HUES6 (cell line): ENCODE results near the gene CDX2.
"Not testable (repeated sequence)": the region's sequence is repeated elsewhere in the genome, so short reads cannot be mapped to it uniquely, and the experiment has no call there.

Source experiments
- H3K27ac ChIP-seq: 2 replicates; pipeline ENCODE4 v1.7.0; 2013; ENCODE audit warnings: low read depth, mild to moderate bottlenecking, low read length, inconsistent platforms
- H3K27me3 ChIP-seq: 2 replicates; pipeline ENCODE4 v1.6.1; 2013; ENCODE audit warnings: low read length; ENCODE audit not compliant: control insufficient read depth, insufficient read depth
- H3K36me3 ChIP-seq: 2 replicates; pipeline ENCODE4 v1.6.1; 2013; ENCODE audit warnings: low read length; ENCODE audit not compliant: control insufficient read depth, insufficient read depth
- H3K4me1 ChIP-seq: 2 replicates; pipeline ENCODE4 v1.6.1; 2013; ENCODE audit warnings: low read length; ENCODE audit not compliant: control insufficient read depth, insufficient read depth
- H3K4me3 ChIP-seq: 2 replicates; pipeline ENCODE4 v1.5.1; 2013; ENCODE audit warnings: low read depth, low read length
- H3K9ac ChIP-seq: one replicate; pipeline ENCODE4 v1.6.1; 2013; ENCODE audit warnings: mild to moderate bottlenecking, low read length
- H3K9me3 ChIP-seq: 2 replicates; pipeline ENCODE4 v1.6.1; 2013; ENCODE audit warnings: low read depth, low read length; ENCODE audit not compliant: control insufficient read depth, insufficient read depth

CDX2 gene, protein sequence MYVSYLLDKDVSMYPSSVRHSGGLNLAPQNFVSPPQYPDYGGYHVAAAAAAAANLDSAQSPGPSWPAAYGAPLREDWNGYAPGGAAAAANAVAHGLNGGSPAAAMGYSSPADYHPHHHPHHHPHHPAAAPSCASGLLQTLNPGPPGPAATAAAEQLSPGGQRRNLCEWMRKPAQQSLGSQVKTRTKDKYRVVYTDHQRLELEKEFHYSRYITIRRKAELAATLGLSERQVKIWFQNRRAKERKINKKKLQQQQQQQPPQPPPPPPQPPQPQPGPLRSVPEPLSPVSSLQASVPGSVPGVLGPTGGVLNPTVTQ

DNA sequence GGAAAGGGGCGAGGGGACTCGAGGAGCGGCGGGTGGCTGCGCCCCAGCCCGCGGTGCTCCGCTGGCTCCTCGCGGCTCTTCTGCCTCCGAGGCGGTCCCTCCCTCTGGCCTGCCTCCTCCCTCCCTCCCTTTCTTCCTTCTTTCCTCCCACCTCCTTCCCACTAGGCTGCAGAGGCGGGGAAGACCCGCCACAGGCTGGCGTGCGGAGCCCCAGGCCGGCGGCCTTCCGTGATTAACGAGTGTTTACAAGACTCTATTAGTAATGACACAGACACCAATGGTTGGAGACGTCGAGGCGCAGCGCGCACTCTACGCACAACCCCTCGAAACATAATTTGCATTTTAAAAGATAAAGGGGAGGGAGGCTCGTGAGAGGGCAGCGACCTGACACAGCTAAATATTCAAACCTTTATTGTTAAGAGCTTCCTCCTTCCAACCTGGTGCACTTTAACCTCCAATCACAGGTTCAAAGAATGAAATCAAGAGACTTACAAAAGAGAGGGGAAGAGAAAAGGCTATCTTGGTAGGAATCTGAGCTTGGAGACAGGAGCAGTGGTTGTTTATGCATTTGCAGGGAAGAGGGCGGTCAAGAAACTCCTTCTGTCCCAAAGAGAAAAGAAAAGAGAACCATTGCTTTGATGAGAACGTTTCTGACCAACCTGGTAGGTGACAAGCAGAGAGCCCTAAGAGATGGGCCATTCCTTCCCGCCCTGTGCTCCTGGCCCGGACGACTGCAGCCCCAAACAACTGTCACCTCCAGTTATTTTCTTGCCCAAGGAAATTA is at the start of gene CDX2:
Gene CDX2 (minus strand): TSS at position 234 of the 784 bp plus-strand sequence. CDS start 309 bp downstream, outside the sequence.
- Histone ChIP-seq H3K27me3 (peaks cover 100% of the 10 kb centered on the region), H3K36me3 (no peaks in the 10 kb centered on the region), H3K9me3 (no peaks in the 10 kb centered on the region), H3K27ac (peak within 1 kb of the TSS; percentile 54; the same call in 1 of the 2 replicates), H3K4me3 (peak within 1 kb of the TSS; percentile 80), H3K9ac (peak within 1 kb of the TSS; percentile 97), H3K4me1 (peaks cover 69% of the 10 kb centered on the region)

DNA sequence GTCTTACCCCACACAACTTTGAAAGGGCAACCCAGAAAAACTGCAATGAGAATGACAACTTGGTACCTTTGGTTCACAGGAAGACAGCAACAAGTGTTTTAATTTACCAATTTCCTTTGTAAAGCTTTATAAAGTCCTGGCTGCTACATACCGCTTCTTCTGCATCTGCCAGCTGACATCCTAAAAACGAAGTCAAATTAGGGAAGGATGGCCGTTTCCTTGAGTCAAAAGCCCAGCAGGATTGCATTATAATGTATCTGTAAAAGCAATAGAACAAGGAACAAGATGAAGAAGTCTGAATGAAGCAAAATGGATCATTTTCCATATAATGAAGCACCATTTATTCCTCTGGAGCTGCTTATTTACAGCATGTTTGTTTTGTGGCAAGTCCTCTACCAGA is 45.2 kb upstream of the CDX2 start:
- H3K27me3 ChIP-seq = no peaks in the 10 kb centered on the region
- no peaks in the 10 kb centered on the region for H3K9me3 ChIP-seq
- no peak overlapping the region for H3K27ac ChIP-seq
- H3K9ac ChIP-seq = no peak overlapping the region
- H3K4me1 ChIP-seq = peaks cover 14% of the 10 kb centered on the region
- no peak overlapping the region for H3K4me3 ChIP-seq
- H3K36me3 ChIP-seq = no peaks in the 10 kb centered on the region

DNA sequence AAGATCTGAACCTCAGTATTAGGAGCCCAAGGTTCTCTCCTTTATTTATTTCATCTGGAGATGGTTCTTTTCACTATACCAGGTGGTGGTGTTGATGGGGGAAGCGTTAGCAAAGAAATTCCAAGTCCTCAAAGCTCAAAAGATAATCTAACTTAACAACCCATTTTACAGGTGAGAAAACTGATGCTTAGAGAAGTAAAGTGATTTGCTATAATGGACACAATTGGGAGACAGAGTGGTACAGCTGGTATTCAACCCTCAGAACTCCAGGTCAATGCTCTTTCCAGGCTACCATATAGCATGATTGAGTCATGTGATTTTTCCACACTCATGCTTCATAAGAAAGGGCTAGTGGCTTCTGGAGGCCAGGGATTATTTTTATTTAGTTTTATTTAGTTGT is 44.4 kb upstream of the CDX2 start:
- no peak overlapping the region for H3K4me3 ChIP-seq
- no peaks in the 10 kb centered on the region for H3K27me3 ChIP-seq

DNA sequence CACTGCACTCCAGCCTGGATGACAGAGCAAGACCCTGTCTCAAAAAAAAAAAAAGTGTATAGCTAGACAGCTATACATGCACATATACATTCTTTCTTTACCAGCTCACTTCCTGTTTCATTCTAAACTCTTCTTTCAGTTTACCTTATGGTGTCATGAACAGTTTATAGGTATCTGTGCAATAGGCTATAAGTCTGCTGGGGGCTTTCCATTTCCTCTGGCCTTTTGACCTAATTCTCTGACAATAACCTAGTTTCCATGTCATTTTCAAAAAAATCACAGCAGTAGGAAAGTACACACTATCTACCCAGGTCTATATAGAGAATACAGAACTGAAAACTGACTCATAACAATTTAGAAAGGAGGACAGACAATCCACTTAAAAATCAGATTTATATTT is 43.8 kb upstream of the CDX2 start:
- Histone ChIP-seq H3K27me3 (no peaks in the 10 kb centered on the region), H3K36me3 (no peaks in the 10 kb centered on the region), H3K9me3 (no peaks in the 10 kb centered on the region), H3K4me1 (peaks cover 14% of the 10 kb centered on the region), H3K4me3 (no peak overlapping the region), H3K27ac (no peak overlapping the region), H3K9ac (no peak overlapping the region)

More for the DNA sequence above, 44.4 kb upstream of the CDX2 start:
- no peaks in the 10 kb centered on the region for H3K36me3 ChIP-seq
- H3K27ac ChIP-seq = no peak overlapping the region
- H3K4me1 ChIP-seq = peaks cover 14% of the 10 kb centered on the region
- H3K9ac ChIP-seq = no peak overlapping the region
- no peaks in the 10 kb centered on the region for H3K9me3 ChIP-seq

DNA sequence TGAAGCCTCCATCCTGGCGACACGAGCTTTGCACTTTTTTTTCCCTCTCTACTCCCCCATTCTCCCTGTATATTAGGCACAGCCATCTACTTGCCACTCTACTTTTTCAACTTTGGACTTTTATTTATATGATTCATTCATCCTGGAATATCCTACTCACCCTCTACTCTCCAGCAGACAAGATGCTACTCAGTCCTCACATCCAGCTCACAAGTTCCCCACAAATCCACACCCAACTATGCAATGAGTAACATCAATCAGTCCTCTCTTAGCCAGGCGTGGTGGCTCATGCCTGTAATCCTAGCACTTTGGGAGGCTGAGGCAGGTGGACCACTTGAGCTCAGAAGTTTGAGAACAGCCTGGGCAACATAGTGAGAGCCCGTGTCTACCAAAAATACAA is 43.3 kb upstream of the CDX2 start:
- Histone ChIP-seq H3K4me1 (peaks cover 14% of the 10 kb centered on the region), H3K27me3 (no peaks in the 10 kb centered on the region), H3K27ac (no peak overlapping the region), H3K9me3 (no peaks in the 10 kb centered on the region), H3K4me3 (no peak overlapping the region), H3K9ac (no peak overlapping the region), H3K36me3 (no peaks in the 10 kb centered on the region)

DNA sequence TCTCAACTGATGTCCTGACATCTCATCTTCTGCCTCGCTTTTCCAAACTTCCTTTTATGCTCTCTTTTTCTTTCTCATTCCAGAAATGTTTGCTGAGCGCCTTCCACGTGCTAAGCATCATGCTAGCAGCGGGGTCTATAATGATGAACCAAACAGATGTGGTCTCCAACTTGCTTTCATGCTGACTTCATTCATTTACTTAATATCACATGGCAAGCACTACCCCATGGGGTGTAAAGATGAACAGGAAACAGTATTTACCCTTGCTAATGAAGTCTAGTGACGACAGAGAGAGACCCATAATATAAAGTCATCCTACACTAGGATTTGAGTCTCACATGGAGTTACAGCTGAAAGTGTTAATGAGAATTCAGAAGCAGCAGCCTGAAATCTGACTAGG is 40.9 kb upstream of the CDX2 start:
- no peak overlapping the region for H3K9ac ChIP-seq

DNA sequence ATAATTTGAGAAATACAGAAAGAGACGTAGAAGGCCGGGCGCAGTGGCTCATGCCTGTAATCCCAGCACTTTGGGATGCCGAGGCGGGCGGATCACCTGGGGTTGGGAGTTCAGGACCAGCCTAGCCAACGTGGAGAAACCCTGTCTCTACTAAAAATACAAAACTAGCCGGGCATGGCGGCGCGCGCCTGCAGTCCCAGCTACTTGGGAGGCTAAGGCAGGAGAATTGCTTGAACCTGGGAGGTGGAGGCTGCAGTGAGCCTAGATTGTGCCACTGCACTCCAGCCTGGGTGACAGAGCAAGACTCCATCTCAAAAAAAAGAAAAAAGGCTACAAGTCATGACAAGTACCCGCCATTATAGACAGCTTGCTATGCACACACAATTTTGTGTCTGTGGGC is 35.9 kb upstream of the CDX2 start:
- H3K9ac ChIP-seq, H3K27me3 ChIP-seq, H3K9me3 ChIP-seq, H3K4me1 ChIP-seq, H3K36me3 ChIP-seq, H3K27ac ChIP-seq, H3K4me3 ChIP-seq: not testable (repeated sequence)

More for the DNA sequence above, 40.9 kb upstream of the CDX2 start:
- Histone ChIP-seq H3K4me1 (peaks cover 14% of the 10 kb centered on the region), H3K9me3 (no peaks in the 10 kb centered on the region), H3K27ac (no peak overlapping the region), H3K27me3 (no peaks in the 10 kb centered on the region), H3K36me3 (no peaks in the 10 kb centered on the region), H3K4me3 (no peak overlapping the region)

DNA sequence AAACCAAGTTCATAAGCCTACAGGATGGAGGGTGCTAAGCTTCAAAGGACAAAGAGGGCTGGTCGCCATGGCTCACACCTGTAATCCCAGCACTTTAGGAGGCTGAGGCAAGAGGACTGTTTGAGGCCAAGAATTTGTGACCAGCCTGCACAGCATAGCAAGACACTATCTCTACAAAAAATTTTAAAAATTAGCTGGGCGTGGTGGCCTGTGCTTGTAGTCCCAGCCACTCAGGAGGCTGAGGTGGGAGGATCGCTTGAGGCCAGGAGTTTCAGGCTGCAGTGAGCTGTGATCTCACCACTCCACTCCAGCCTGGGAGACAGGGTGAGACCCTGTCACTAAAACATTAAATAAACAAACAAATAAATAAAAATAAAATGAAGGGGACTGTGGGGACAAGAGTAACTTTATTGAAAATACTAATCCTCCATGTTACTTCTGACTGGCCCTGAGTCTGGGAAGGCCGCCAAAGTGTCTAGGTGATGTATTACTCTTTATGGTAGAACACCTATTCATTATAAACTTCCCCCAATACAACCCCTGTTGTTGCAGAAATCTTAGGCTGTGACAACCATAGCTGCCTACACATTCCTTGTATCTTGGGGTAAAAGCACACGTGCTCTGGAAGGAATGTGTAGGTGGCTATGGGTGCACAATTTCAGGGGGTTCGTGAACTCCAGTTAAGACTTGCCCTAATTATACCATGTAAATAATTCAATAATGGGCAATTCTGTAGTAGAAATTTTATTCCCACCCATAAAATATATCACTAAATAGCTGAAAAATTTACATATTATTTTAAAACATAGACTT is 34.0 kb upstream of the CDX2 start:
- H3K9ac ChIP-seq = no peak overlapping the region

DNA sequence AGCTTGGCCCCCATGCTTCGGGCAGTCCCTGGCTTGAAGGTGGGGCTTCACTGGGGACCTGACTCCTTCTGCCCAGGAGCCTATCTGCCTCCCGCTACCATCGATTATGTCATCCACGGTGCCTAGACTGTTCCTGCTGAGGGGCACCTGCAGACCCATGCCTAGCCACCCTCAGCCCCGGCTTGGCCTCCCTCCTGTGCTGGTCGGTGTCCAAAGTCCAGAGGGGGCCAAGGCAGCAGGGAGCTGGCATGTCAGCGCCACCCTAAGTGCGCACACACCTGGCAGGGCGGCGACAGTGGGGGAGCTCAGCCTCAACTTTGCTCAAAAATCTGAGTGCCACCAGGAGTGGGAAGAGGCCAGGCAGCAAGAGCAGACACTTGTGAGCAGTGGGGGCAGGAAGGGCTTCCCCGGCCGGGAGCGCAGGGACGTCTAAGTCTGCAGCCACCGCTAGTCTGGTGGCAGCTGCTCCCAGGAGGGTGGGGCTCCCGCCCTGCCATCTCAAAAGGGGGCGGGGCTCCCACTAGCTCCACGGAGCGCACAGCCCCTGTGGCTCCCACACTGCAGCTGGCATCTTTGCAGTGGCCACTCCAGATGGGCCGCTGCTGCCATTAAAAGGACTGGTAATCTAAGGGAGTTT is 32.8 kb upstream of the CDX2 start:
- no peak overlapping the region for H3K27ac ChIP-seq
- H3K9ac ChIP-seq = no peak overlapping the region
- no peaks in the 10 kb centered on the region for H3K9me3 ChIP-seq
- peaks cover 5% of the 10 kb centered on the region; the same call in 1 of the 2 replicates for H3K4me1 ChIP-seq
- no peaks in the 10 kb centered on the region for H3K36me3 ChIP-seq
- H3K27me3 ChIP-seq = no peaks in the 10 kb centered on the region
- H3K4me3 ChIP-seq = no peak overlapping the region

More for the DNA sequence above, 34.0 kb upstream of the CDX2 start:
- H3K9me3 ChIP-seq = no peaks in the 10 kb centered on the region
- no peaks in the 10 kb centered on the region for H3K36me3 ChIP-seq
- no peak overlapping the region for H3K4me3 ChIP-seq
- H3K4me1 ChIP-seq = peaks cover 5% of the 10 kb centered on the region; the same call in 1 of the 2 replicates
- no peak overlapping the region for H3K27ac ChIP-seq
- no peaks in the 10 kb centered on the region for H3K27me3 ChIP-seq

DNA sequence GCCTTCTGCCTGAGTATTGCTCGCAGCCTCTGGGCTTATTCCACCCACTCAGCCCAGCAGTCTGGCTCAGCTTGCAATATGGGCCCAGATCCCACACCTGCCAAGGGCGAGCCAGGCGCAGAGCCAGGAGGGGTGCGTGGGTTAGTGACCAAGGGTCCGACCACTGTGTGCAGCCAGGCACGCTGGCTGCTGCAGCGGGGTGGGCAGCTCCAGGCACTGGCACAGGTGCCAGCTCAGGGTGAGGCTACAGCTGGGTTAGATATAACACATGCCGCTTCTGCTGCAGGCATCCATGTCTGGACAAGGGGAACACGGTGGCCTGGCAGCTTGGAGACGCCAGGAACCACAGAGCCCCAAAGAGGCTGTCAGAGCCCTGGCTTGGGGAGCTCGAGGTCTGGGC is 31.9 kb upstream of the CDX2 start:
- H3K9ac ChIP-seq = no peak overlapping the region
- no peaks in the 10 kb centered on the region for H3K9me3 ChIP-seq
- no peaks in the 10 kb centered on the region for H3K27me3 ChIP-seq
- no peak overlapping the region for H3K27ac ChIP-seq
- peaks cover 5% of the 10 kb centered on the region; the same call in 1 of the 2 replicates for H3K4me1 ChIP-seq
- no peaks in the 10 kb centered on the region for H3K36me3 ChIP-seq
- no peak overlapping the region for H3K4me3 ChIP-seq
